NB4 (cell line): ENCODE measurements around the gene POLR1B.

Source experiments
- CTCF ChIP-seq: IDR thresholded peaks from one replicate; pipeline ENCODE4 v1.5.1; 2012; ENCODE audit warnings: low read depth, low read length
- MYC ChIP-seq: IDR thresholded peaks from 2 replicates; pipeline ENCODE4 v1.6.1; 2011; ENCODE audit warnings: low read depth, low read length
- POLR2A ChIP-seq: IDR thresholded peaks from 2 replicates; pipeline ENCODE4 v1.6.1; 2011; ENCODE audit warnings: mild to moderate bottlenecking; ENCODE audit not compliant: insufficient read length; ENCODE audit errors: extremely low read depth
- TF ChIP-seq, protein P1 (sequence below): IDR thresholded peaks from 2 replicates; pipeline ENCODE4 v1.6.1; 2011; ENCODE audit warnings: low read depth, low read length

DNA sequence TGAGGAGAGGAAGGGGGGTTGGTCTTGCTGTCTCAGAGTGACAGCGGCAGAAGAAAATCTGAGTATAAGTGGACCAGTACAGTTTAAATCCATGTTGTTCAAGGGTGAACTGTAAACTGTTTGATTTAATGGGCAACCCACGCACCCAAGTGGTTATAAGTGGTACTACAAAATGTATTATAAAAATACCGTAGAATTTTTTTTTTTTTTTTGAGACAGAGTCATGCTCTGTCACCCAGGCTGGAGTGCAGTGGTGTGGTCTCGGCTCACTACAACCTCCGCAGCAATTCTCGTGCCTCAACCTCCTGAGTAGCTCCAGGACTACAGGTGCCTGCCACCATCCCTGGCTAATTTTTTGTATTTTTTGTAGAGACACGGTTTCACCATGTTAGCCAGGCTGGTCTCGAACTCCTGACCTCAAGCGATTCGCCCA lies 40.1 kb downstream of the POLR1B start:
- TF ChIP-seq POLR2A: no peak
- peak; percentile 39 for TF ChIP-seq CTCF
- TF ChIP-seq, protein P1, sequence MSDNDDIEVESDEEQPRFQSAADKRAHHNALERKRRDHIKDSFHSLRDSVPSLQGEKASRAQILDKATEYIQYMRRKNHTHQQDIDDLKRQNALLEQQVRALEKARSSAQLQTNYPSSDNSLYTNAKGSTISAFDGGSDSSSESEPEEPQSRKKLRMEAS: no peak
- TF ChIP-seq MYC: no peak
